ENCODE results near the gene FAM222A. TPM values are rescaled to one million over a fixed set of nuclear protein-coding genes. Genes with fewer than 3 reads are reported as not detected.

FAM222A gene
- polyA plus RNA-seq, 2 of the 4 experiments (the other 2 are of a cell fraction) = 0.98 to 3.2 TPM

DNA sequence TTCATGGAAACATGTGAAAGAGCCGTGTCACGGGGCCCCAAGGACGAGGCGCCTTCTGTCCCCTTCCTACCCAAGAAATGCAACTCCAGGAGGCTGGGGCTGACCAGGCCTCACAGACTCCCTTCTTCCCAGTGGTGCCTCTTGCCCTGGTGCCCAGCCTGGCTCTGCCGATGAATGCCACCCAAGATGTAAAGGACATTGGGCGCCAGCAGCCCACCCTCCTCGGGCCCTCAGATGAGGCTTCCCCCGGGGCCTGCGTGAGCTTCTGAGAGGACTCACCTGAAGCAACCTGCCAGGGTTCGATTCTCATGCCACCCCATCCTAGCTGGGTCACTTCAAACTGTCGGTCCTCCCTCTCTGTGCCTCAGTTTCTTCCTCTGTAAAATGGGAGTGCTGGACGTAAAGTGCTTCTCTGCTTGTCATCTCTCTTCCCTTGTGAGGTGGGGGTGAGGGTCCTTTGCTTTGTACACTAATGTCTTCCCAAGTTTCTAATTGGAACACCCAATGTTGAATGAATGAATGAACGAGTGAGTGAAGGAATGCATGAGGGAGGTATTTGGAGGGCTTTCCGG, 10.8 kb downstream of the FAM222A start:
- Histone ChIP-seq H3K4me1 (no peaks in the 10 kb centered on the region), H3K9me3 (no peaks in the 10 kb centered on the region), H3K4me3 (no peak overlapping the region), H3K27ac (no peak overlapping the region), H3K4me2 (no peak overlapping the region)
- no peak for ATAC-seq
- no peak for DNase-seq (ENCODE audit: low read depth in 1 of 2, low spot score in 1 of 2)
- ChIA-PET POLR2A (no interaction called here), CTCF (interaction anchor here (1.7 to 3.2 kb wide), 3 partner anchors 10 to 50 kb away, joined by 4 to 14 read pairs (median 11); partner anchors contain the start of gene FAM222A)
- TF ChIP-seq CBX8 (IDR thresholded peaks at IDR 0.05) = no peak
- TF ChIP-seq RAD21 (conservative IDR thresholded peaks at IDR 0.05 in 1 of 2, IDR thresholded peaks at IDR 0.05 in 1 of 2) = no peak
- FAIRE-seq = no peak
- WGBS (ENCODE audit: missing lambda C conversion rate) = 84% methylated on average over 14 of the region's 14 CpGs

- no peak overlapping the region for H3K4me2 ChIP-seq
- no peak for ATAC-seq
- FAIRE-seq = no peak
- 81% methylated on average over 19 of the region's 24 CpGs for WGBS (ENCODE audit: missing lambda C conversion rate)
- ChIA-PET POLR2A (interaction anchor here (0.6 kb wide), 1 partner anchor 18 kb away, joined by 3 read pairs; no protein-coding TSS in a partner anchor), CTCF (interaction anchor here (0.9 to 1.2 kb wide), 2 partner anchors 128 kb away, joined by 3 to 4 read pairs; no protein-coding TSS in a partner anchor)
- H3K4me1 ChIP-seq = no peaks in the 10 kb centered on the region
- no peak overlapping the region for H3K27ac ChIP-seq
- no peak overlapping the region for H3K4me3 ChIP-seq
- TF ChIP-seq MAFK (IDR thresholded peaks at IDR 0.05; ENCODE audit: partially characterized antibody) (no peak), ELK1 (IDR thresholded peaks at IDR 0.05; ENCODE audit: low read depth, low read length) (no peak), ZSCAN20 (CRISPR knock-in tag; IDR thresholded peaks at IDR 0.05) (no peak), EP300 (IDR thresholded peaks at IDR 0.05) (no peak), NR3C1 (IDR thresholded peaks at IDR 0.05) (no peak), PHF8 (IDR thresholded peaks at IDR 0.05; ENCODE audit: borderline replicate concordance, low read depth) (no peak), CEBPB (IDR thresholded peaks at IDR 0.05) (no peak), RARB (CRISPR knock-in tag; IDR thresholded peaks at IDR 0.05) (no peak), KDM1A (IDR thresholded peaks at IDR 0.05; ENCODE audit: low read depth) (no peak)
- no peak for DNase-seq (ENCODE audit: low read depth in 1 of 2, low spot score in 1 of 2)
- no peaks in the 10 kb centered on the region for H3K9me3 ChIP-seq
Observed at GRCh38 chr12:109725321-109726105, 11.9 kb downstream of the FAM222A start.

- H3K4me3 ChIP-seq = no peak overlapping the region
- ChIA-PET CTCF (interaction anchor here (1.2 kb wide), 1 partner anchor 129 kb away, joined by 4 read pairs; no protein-coding TSS in a partner anchor), POLR2A (interaction anchor here (0.6 kb wide), 1 partner anchor 19 kb away, joined by 3 read pairs; no protein-coding TSS in a partner anchor)
- no peak overlapping the region for H3K4me2 ChIP-seq
- 94% methylated on average over 1 of the region's 1 CpG for WGBS (ENCODE audit: missing lambda C conversion rate)
- H3K27ac ChIP-seq = no peak overlapping the region
- DNase-seq (ENCODE audit: low read depth in 1 of 2, low spot score in 1 of 2) (no peak), ATAC-seq (no peak), FAIRE-seq (no peak)
- no peak for TF ChIP-seq RAD21 (conservative IDR thresholded peaks at IDR 0.05 in 1 of 2, IDR thresholded peaks at IDR 0.05 in 1 of 2)
- no peak for TF ChIP-seq ESRRA (IDR thresholded peaks at IDR 0.05; ENCODE audit: borderline replicate concordance, low read length)
- TF ChIP-seq, protein P1, sequence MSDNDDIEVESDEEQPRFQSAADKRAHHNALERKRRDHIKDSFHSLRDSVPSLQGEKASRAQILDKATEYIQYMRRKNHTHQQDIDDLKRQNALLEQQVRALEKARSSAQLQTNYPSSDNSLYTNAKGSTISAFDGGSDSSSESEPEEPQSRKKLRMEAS (IDR thresholded peaks at IDR 0.05) = no peak
- TF ChIP-seq BHLHE40 (IDR thresholded peaks at IDR 0.05; ENCODE audit: low read depth, low read length) = no peak
- TF ChIP-seq ZFP36 (IDR thresholded peaks at IDR 0.05; ENCODE audit: borderline replicate concordance, partially characterized antibody) = no peak
- no peak for TF ChIP-seq KDM1A (IDR thresholded peaks at IDR 0.05; ENCODE audit: low read depth)
- TF ChIP-seq ZSCAN20 (CRISPR knock-in tag; IDR thresholded peaks at IDR 0.05) = no peak
- no peak for TF ChIP-seq NFE2L2 (conservative IDR thresholded peaks at IDR 0.05; ENCODE audit: low read length)
- no peak for TF ChIP-seq TFCP2L1 (CRISPR knock-in tag; IDR thresholded peaks at IDR 0.05)
- TF ChIP-seq FOXS1 (CRISPR knock-in tag; IDR thresholded peaks at IDR 0.05) = no peak
- no peak for TF ChIP-seq RCOR1 (IDR thresholded peaks at IDR 0.05; ENCODE audit: low read depth, low read length)
- TF ChIP-seq, protein P2, sequence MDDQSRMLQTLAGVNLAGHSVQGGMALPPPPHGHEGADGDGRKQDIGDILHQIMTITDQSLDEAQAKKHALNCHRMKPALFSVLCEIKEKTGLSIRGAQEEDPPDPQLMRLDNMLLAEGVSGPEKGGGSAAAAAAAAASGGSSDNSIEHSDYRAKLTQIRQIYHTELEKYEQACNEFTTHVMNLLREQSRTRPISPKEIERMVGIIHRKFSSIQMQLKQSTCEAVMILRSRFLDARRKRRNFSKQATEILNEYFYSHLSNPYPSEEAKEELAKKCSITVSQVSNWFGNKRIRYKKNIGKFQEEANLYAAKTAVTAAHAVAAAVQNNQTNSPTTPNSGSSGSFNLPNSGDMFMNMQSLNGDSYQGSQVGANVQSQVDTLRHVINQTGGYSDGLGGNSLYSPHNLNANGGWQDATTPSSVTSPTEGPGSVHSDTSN (IDR thresholded peaks at IDR 0.05) = no peak
- no peak for TF ChIP-seq SMC3 (IDR thresholded peaks at IDR 0.05)
- TF ChIP-seq, protein P3, sequence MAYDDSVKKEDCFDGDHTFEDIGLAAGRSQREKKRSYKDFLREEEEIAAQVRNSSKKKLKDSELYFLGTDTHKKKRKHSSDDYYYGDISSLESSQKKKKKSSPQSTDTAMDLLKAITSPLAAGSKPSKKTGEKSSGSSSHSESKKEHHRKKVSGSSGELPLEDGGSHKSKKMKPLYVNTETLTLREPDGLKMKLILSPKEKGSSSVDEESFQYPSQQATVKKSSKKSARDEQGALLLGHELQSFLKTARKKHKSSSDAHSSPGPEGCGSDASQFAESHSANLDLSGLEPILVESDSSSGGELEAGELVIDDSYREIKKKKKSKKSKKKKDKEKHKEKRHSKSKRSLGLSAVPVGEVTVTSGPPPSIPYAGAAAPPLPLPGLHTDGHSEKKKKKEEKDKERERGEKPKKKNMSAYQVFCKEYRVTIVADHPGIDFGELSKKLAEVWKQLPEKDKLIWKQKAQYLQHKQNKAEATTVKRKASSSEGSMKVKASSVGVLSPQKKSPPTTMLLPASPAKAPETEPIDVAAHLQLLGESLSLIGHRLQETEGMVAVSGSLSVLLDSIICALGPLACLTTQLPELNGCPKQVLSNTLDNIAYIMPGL (CRISPR knock-in tag; IDR thresholded peaks at IDR 0.05; ENCODE audit: borderline replicate concordance) = no peak
- no peak for TF ChIP-seq CEBPB (IDR thresholded peaks at IDR 0.05)
- TF ChIP-seq REST (IDR thresholded peaks at IDR 0.05) = no peak
- H3K4me1 ChIP-seq = no peaks in the 10 kb centered on the region
- H3K9me3 ChIP-seq = no peaks in the 10 kb centered on the region
Observed at GRCh38 chr12:109726106-109726497, 12.5 kb downstream of the FAM222A start.

Measured in A549 (cell line).